ENCODE measurements around the gene PDGFC.

PDGFC gene

DNA sequence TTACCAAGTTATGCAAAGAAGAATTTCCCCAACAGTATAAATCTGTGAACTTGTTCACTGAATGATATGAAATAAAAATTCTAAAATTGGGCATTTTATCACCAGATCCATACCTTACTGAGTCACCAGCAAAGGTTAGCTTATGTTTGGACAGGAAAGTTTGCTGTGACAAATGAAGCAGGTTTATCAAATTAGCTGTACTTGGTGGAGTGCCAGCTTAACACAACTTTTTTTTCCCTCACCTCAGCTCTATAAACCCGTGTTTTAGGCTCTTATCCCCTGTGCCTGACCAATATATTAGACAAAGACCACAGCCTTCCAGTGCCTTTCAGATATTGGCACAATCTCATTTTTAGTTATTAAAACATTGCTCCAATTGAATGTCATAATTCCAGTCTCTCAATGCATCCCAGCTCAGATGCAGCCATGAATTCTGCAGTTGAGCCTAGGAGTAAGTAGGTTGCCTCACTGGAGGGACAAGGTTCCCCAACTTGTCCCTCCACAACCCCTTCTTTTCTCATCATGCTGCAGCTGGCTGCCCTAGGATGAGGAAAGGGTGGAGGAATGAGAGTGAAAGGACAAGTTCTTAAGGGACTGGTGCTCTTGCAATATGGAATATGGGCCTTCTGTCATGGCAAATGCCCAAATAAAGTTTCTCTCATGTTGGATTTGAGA, 27.0 kb upstream of the PDGFC start:
- H2AFZ ChIP-seq (ENCODE audit: low read depth), result no peak overlapping the region
- H3K4me2 ChIP-seq, result no peak overlapping the region
- H3K4me3 ChIP-seq (IDR thresholded peaks at IDR 0.05; ENCODE audit: insufficient read depth, low read depth, low read length), result no peak overlapping the region
- H3K9ac ChIP-seq, result no peak overlapping the region
- H3K79me2 ChIP-seq (ENCODE audit: insufficient read depth, low read depth), result no peaks in the 10 kb centered on the region
- no peaks in the 10 kb centered on the region for H3K36me3 ChIP-seq (ENCODE audit: insufficient read depth)
- no peaks in the 10 kb centered on the region for H3K27me3 ChIP-seq (ENCODE audit: insufficient read depth, low read depth)
- no peak overlapping the region for H3K27ac ChIP-seq
- H4K20me1 ChIP-seq (ENCODE audit: insufficient read depth), result no peaks in the 10 kb centered on the region
- no peaks in the 10 kb centered on the region for H3K4me1 ChIP-seq (ENCODE audit: low read depth, poor library complexity, severe bottlenecking)
- TF ChIP-seq, protein P1, sequence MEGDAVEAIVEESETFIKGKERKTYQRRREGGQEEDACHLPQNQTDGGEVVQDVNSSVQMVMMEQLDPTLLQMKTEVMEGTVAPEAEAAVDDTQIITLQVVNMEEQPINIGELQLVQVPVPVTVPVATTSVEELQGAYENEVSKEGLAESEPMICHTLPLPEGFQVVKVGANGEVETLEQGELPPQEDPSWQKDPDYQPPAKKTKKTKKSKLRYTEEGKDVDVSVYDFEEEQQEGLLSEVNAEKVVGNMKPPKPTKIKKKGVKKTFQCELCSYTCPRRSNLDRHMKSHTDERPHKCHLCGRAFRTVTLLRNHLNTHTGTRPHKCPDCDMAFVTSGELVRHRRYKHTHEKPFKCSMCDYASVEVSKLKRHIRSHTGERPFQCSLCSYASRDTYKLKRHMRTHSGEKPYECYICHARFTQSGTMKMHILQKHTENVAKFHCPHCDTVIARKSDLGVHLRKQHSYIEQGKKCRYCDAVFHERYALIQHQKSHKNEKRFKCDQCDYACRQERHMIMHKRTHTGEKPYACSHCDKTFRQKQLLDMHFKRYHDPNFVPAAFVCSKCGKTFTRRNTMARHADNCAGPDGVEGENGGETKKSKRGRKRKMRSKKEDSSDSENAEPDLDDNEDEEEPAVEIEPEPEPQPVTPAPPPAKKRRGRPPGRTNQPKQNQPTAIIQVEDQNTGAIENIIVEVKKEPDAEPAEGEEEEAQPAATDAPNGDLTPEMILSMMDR (conservative IDR thresholded peaks at IDR 0.05; ENCODE audit: low read depth, low read length), result no peak

DNA sequence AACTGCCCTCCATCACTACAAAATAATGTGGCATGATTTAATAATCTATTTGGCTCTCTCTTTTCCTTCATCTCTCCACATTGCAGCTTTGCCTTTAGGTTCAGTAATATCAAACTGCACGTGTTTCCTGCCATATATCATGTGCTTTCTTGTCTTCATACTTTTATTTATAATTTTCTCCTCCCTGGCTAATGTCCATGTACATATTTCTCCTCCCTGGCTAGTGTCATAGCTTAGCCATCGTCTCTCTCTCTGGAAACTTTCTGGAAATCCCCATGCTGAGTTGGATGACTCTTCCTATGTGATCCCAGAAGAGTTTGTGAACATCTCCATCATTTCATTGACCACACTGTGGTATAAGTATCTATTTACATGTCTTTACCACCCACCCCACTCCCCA, 21.3 kb upstream of the PDGFC start:
- Histone ChIP-seq H2AFZ (ENCODE audit: low read depth) (no peak overlapping the region), H3K4me1 (ENCODE audit: low read depth, poor library complexity, severe bottlenecking) (no peaks in the 10 kb centered on the region), H4K20me1 (ENCODE audit: insufficient read depth) (no peaks in the 10 kb centered on the region), H3K4me3 (IDR thresholded peaks at IDR 0.05; ENCODE audit: insufficient read depth, low read depth, low read length) (no peak overlapping the region), H3K4me2 (no peak overlapping the region), H3K79me2 (ENCODE audit: insufficient read depth, low read depth) (no peaks in the 10 kb centered on the region), H3K9ac (no peak overlapping the region), H3K27me3 (ENCODE audit: insufficient read depth, low read depth) (no peaks in the 10 kb centered on the region), H3K27ac (no peak overlapping the region), H3K36me3 (ENCODE audit: insufficient read depth) (no peaks in the 10 kb centered on the region)
- TF ChIP-seq, protein P1 (conservative IDR thresholded peaks at IDR 0.05; ENCODE audit: low read depth, low read length), result no peak

DNA sequence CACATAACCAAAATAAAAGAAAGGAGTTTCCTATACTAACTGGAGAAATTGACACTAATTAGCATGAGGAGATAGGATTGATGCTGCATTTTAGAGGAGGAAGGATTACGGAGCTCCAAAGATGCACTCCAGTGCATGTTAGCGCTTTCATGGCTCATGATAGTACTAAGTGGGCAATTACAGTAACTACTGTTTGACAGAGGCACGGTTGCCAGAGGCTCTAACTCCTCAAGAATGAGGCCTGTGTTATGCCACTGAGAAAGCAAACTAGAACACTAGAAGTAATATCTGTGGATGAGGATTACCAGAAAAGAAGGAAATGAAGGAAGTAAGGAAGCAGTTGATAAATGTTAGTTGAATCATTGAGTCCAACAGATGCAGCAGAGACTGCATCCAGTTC, 19.6 kb upstream of the PDGFC start:
- Histone ChIP-seq H3K9ac (no peak overlapping the region), H3K4me3 (IDR thresholded peaks at IDR 0.05; ENCODE audit: insufficient read depth, low read depth, low read length) (no peak overlapping the region), H3K4me2 (no peak overlapping the region), H4K20me1 (ENCODE audit: insufficient read depth) (no peaks in the 10 kb centered on the region), H3K4me1 (ENCODE audit: low read depth, poor library complexity, severe bottlenecking) (no peaks in the 10 kb centered on the region), H3K27ac (no peak overlapping the region), H3K79me2 (ENCODE audit: insufficient read depth, low read depth) (no peaks in the 10 kb centered on the region), H3K36me3 (ENCODE audit: insufficient read depth) (no peaks in the 10 kb centered on the region), H3K27me3 (ENCODE audit: insufficient read depth, low read depth) (no peaks in the 10 kb centered on the region), H2AFZ (ENCODE audit: low read depth) (no peak overlapping the region)
- TF ChIP-seq, protein P1 (conservative IDR thresholded peaks at IDR 0.05; ENCODE audit: low read depth, low read length), result no peak

DNA sequence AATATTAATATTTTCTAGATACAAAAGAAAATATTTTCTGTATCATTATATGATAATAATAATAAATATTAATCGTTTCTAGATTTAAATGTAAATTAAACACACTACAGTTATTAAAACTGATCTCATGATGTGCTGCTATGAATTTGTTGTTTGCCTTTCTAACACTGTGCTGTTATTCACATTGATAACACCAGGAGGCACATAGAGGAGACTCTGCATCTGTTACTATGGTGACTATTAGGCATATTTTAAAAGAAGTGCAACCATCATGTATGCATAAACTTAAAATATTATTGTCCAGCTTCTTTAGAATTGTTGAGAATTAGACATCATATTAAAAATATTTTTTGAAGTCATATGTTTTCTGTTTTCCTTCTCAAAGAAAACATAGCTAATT, 11.8 kb upstream of the PDGFC start:
- Histone ChIP-seq H3K4me2 (no peak overlapping the region), H3K27me3 (ENCODE audit: insufficient read depth, low read depth) (no peaks in the 10 kb centered on the region), H2AFZ (ENCODE audit: low read depth) (no peak overlapping the region), H3K36me3 (ENCODE audit: insufficient read depth) (no peaks in the 10 kb centered on the region), H3K4me1 (ENCODE audit: low read depth, poor library complexity, severe bottlenecking) (no peaks in the 10 kb centered on the region), H3K9ac (no peak overlapping the region), H3K4me3 (IDR thresholded peaks at IDR 0.05; ENCODE audit: insufficient read depth, low read depth, low read length) (no peak overlapping the region), H4K20me1 (ENCODE audit: insufficient read depth) (no peaks in the 10 kb centered on the region), H3K79me2 (ENCODE audit: insufficient read depth, low read depth) (no peaks in the 10 kb centered on the region), H3K27ac (no peak overlapping the region)
- TF ChIP-seq, protein P1 (conservative IDR thresholded peaks at IDR 0.05; ENCODE audit: low read depth, low read length), result no peak
